HEK293 (cell line): ENCODE measurements around the gene RDM1.

Experiments
- ATF2 ChIP-seq: fragments of 450-650 bp; formaldehyde crosslinking; IDR thresholded peaks from 2 replicates; pipeline ENCODE4 v1.5.1; 2016; ENCODE audit warnings: missing biosample characterization, missing genetic modification characterization, low read depth
- ELK4 ChIP-seq: IDR thresholded peaks from 2 replicates; pipeline ENCODE4 v1.6.1; 2011; ENCODE audit warnings: mild to moderate bottlenecking, low read depth, low read length, borderline replicate concordance
- HOXC10 ChIP-seq: sonication (generic); formaldehyde crosslinking; IDR thresholded peaks from 2 replicates; pipeline ENCODE4 v1.8.1; 2023; ENCODE audit warnings: mild to moderate bottlenecking, missing genetic modification reagents
- MYNN ChIP-seq: fragments of 450-650 bp; formaldehyde crosslinking; IDR thresholded peaks from 2 replicates; pipeline ENCODE4 v1.5.1; 2016; ENCODE audit warnings: missing biosample characterization, missing genetic modification characterization, borderline replicate concordance
- SP3 ChIP-seq: fragments of 450-650 bp; formaldehyde crosslinking; IDR thresholded peaks from 2 replicates; pipeline ENCODE4 v1.5.1; 2016; ENCODE audit warnings: missing biosample characterization, missing genetic modification characterization
- TCF7L2 ChIP-seq: IDR thresholded peaks from 2 replicates; pipeline ENCODE4 v1.6.1; 2011; ENCODE audit warnings: low read depth, mild to moderate bottlenecking, inconsistent platforms, low read length, moderate library complexity, borderline replicate concordance
- WT1 ChIP-seq: fragments of 450-650 bp; formaldehyde crosslinking; IDR thresholded peaks from 2 replicates; pipeline ENCODE4 v1.5.1; 2016; ENCODE audit warnings: missing biosample characterization, missing genetic modification characterization
- ZBTB17 ChIP-seq: fragments of 450-650 bp; formaldehyde crosslinking; IDR thresholded peaks from 2 replicates; pipeline ENCODE4 v1.5.1; 2016; ENCODE audit warnings: missing biosample characterization, missing genetic modification characterization
- ZBTB48 ChIP-seq: fragments of 450-650 bp; formaldehyde crosslinking; IDR thresholded peaks from 2 replicates; pipeline ENCODE4 v1.5.1; 2016; ENCODE audit warnings: missing biosample characterization, missing genetic modification characterization
- ZFP3 ChIP-seq: fragments of 450-650 bp; formaldehyde crosslinking; IDR thresholded peaks from 2 replicates; pipeline ENCODE4 v1.5.1; 2016; ENCODE audit warnings: low read depth, missing biosample characterization, missing genetic modification characterization
- ZNF114 ChIP-seq: fragments of 450-650 bp; formaldehyde crosslinking; IDR thresholded peaks from 2 replicates; pipeline ENCODE4 v1.5.0; 2017; ENCODE audit warnings: missing biosample characterization, missing genetic modification characterization
- ZNF132 ChIP-seq: fragments of 450-650 bp; formaldehyde crosslinking; IDR thresholded peaks from 2 replicates; pipeline ENCODE4 v1.5.1; 2017; ENCODE audit warnings: missing biosample characterization, missing genetic modification characterization, borderline replicate concordance
- ZNF184 ChIP-seq: fragments of 450-650 bp; IDR thresholded peaks from 2 replicates; pipeline ENCODE4 v1.5.1; 2018; ENCODE audit warnings: missing biosample characterization, mild to moderate bottlenecking, missing genetic modification characterization
- ZNF280C ChIP-seq: fragments of 450-650 bp; formaldehyde crosslinking; IDR thresholded peaks from 2 replicates; pipeline ENCODE4 v1.5.1; 2016; ENCODE audit warnings: missing biosample characterization, missing genetic modification characterization
- ZNF292 ChIP-seq: fragments of 450-650 bp; formaldehyde crosslinking; IDR thresholded peaks from 2 replicates; pipeline ENCODE4 v1.5.1; 2016; ENCODE audit warnings: low read depth, missing biosample characterization, missing genetic modification characterization, borderline replicate concordance
- ZNF341 ChIP-seq: fragments of 450-650 bp; formaldehyde crosslinking; IDR thresholded peaks from 2 replicates; pipeline ENCODE4; 2016; ENCODE audit warnings: low read depth, missing biosample characterization, missing genetic modification characterization
- ZNF362 ChIP-seq: fragments of 450-650 bp; formaldehyde crosslinking; IDR thresholded peaks from 2 replicates; pipeline ENCODE4 v1.5.1; 2016; ENCODE audit warnings: missing biosample characterization, missing genetic modification characterization
- ZNF433 ChIP-seq: fragments of 450-650 bp; formaldehyde crosslinking; IDR thresholded peaks from 2 replicates; pipeline ENCODE4 v1.5.1; 2016; ENCODE audit warnings: missing biosample characterization, missing genetic modification characterization, low read depth
- ZNF48 ChIP-seq: fragments of 450-650 bp; formaldehyde crosslinking; IDR thresholded peaks from 2 replicates; pipeline ENCODE4 v1.5.1; 2016; ENCODE audit warnings: missing biosample characterization, missing genetic modification characterization
- ZNF488 ChIP-seq: fragments of 450-650 bp; formaldehyde crosslinking; IDR thresholded peaks from 2 replicates; pipeline ENCODE4 v1.5.1; 2016; ENCODE audit warnings: missing biosample characterization, missing genetic modification characterization
- ZNF501 ChIP-seq: fragments of 450-650 bp; formaldehyde crosslinking; IDR thresholded peaks from 2 replicates; pipeline ENCODE4 v1.5.1; 2016; ENCODE audit warnings: missing biosample characterization, missing genetic modification characterization
- ZNF510 ChIP-seq: fragments of 450-650 bp; formaldehyde crosslinking; IDR thresholded peaks from 2 replicates; pipeline ENCODE4 v1.5.1; 2018; ENCODE audit warnings: mild to moderate bottlenecking, missing genetic modification characterization, missing biosample characterization; ENCODE audit not compliant: insufficient replicate concordance
- ZNF529 ChIP-seq: fragments of 450-650 bp; formaldehyde crosslinking; IDR thresholded peaks from 2 replicates; pipeline ENCODE4 v1.5.1; 2017; ENCODE audit warnings: missing genetic modification characterization, missing biosample characterization; ENCODE audit not compliant: insufficient replicate concordance
- ZNF558 ChIP-seq: fragments of 450-650 bp; formaldehyde crosslinking; IDR thresholded peaks from 2 replicates; pipeline ENCODE4 v1.5.1; 2016; ENCODE audit warnings: missing biosample characterization, missing genetic modification characterization
- ZNF580 ChIP-seq: fragments of 450-650 bp; formaldehyde crosslinking; IDR thresholded peaks from 2 replicates; pipeline ENCODE4 v1.5.1; 2016; ENCODE audit warnings: missing biosample characterization, missing genetic modification characterization
- ZNF596 ChIP-seq: fragments of 450-650 bp; IDR thresholded peaks from 2 replicates; pipeline ENCODE4 v1.5.0; 2018; ENCODE audit warnings: missing biosample characterization, mild to moderate bottlenecking, missing genetic modification characterization, moderate library complexity
- ZNF639 ChIP-seq: fragments of 450-650 bp; formaldehyde crosslinking; IDR thresholded peaks from 2 replicates; pipeline ENCODE4 v1.5.1; 2016; ENCODE audit warnings: missing biosample characterization, missing genetic modification characterization
- ZNF664 ChIP-seq: fragments of 450-650 bp; formaldehyde crosslinking; IDR thresholded peaks from 2 replicates; pipeline ENCODE4 v1.5.1; 2016; ENCODE audit warnings: missing biosample characterization, missing genetic modification characterization
- ZNF677 ChIP-seq: fragments of 450-650 bp; IDR thresholded peaks from 2 replicates; pipeline ENCODE4 v1.5.0; 2018; ENCODE audit warnings: missing biosample characterization, mild to moderate bottlenecking, missing genetic modification characterization, moderate library complexity
- ZNF707 ChIP-seq: fragments of 450-650 bp; formaldehyde crosslinking; IDR thresholded peaks from 2 replicates; pipeline ENCODE4 v1.5.1; 2016; ENCODE audit warnings: missing biosample characterization, missing genetic modification characterization
- ZNF747 ChIP-seq: fragments of 450-650 bp; formaldehyde crosslinking; IDR thresholded peaks from 2 replicates; pipeline ENCODE4 v1.5.1; 2016; ENCODE audit warnings: missing biosample characterization, missing genetic modification characterization
- ZNF843 ChIP-seq: fragments of 450-650 bp; formaldehyde crosslinking; IDR thresholded peaks from 2 replicates; pipeline ENCODE4 v1.5.1; 2016; ENCODE audit warnings: missing biosample characterization, missing genetic modification characterization

Gene RDM1

GRCh38 chr17:35903451-35903850, 27.1 kb downstream of the RDM1 start (continued):
- TF ChIP-seq HOXC10 (CRISPR knock-in tag) = no peak
- TF ChIP-seq ZNF184 = no peak
- no peak for TF ChIP-seq MYNN (tag by site-specific recombination)
- TF ChIP-seq ZNF501 (tag by site-specific recombination) = no peak
- peak; percentile 33; the same call in 1 of the 2 replicates for TF ChIP-seq ZNF341 (tag by site-specific recombination)
- no peak for TF ChIP-seq ELK4
- 0 out of 2 replicates have a peak, but pooled peaks have one; percentile 48 for TF ChIP-seq ZNF292 (tag by site-specific recombination)
- TF ChIP-seq ZNF132 (tag by site-specific recombination) = no peak
- TF ChIP-seq ZNF488 (tag by site-specific recombination) = no peak
- TF ChIP-seq ZNF558 (tag by site-specific recombination) = peak; percentile 45; the same call in 1 of the 2 replicates
- no peak for TF ChIP-seq ZNF48 (tag by site-specific recombination)
- no peak for TF ChIP-seq WT1 (tag by site-specific recombination)
- TF ChIP-seq ZBTB17 (tag by site-specific recombination) = no peak
- no peak for TF ChIP-seq ZNF677 (tag by site-specific recombination)
- TF ChIP-seq ZNF280C = no peak
- TF ChIP-seq ZNF433 (tag by site-specific recombination) = 0 out of 2 replicates have a peak, but pooled peaks have one; percentile 46
- TF ChIP-seq ZNF747 (tag by site-specific recombination) = no peak
- TF ChIP-seq ZBTB48 = no peak
- no peak for TF ChIP-seq TCF7L2
- no peak for TF ChIP-seq ZFP3
- TF ChIP-seq SP3 (tag by site-specific recombination) = no peak
- TF ChIP-seq ZNF843 (tag by site-specific recombination) = no peak
- no peak for TF ChIP-seq ZNF596 (tag by site-specific recombination)
- TF ChIP-seq ZNF510 (tag by site-specific recombination) = peak; percentile 25
- no peak for TF ChIP-seq ZNF707
- no peak for TF ChIP-seq ZNF580 (tag by site-specific recombination)
- no peak for TF ChIP-seq ZNF362 (tag by site-specific recombination)
- no peak for TF ChIP-seq ZNF639 (tag by site-specific recombination)
- no peak for TF ChIP-seq ZNF529 (tag by site-specific recombination)
- no peak for TF ChIP-seq ATF2 (tag by site-specific recombination)
- TF ChIP-seq ZNF114 (tag by site-specific recombination) = no peak
- TF ChIP-seq ZNF664 (tag by site-specific recombination) = peak; percentile 75
